Neutrophil (primary cell): ENCODE measurements around the gene LRRC63.

Experiments
- H3K27ac ChIP-seq: fragments of 200-600 bp; sonication (generic); 2 replicates; pipeline ENCODE4 v1.5.1; 2016; ENCODE audit warnings: mild to moderate bottlenecking, moderate library complexity
- H3K27me3 ChIP-seq: fragments of 200-600 bp; sonication (generic); 2 replicates; pipeline ENCODE4 v1.6.0; 2016; ENCODE audit warnings: mild to moderate bottlenecking
- H3K36me3 ChIP-seq: fragments of 200-600 bp; sonication (generic); 2 replicates; pipeline ENCODE4 v1.5.1; 2017
- H3K4me1 ChIP-seq, 2 experiments: fragments of 200-600 bp in 1 of 2; sonication (generic) in 1 of 2; 1 replicate in 1 of 2; 2 replicates in 1 of 2; pipeline versions ENCODE4 v1.5.1 to v1.6.1; 2013 to 2016; ENCODE audit warnings: low read depth in 1 of 2, low read length in 1 of 2, mild to moderate bottlenecking in 1 of 2, moderate library complexity in 1 of 2; ENCODE audit not compliant: control insufficient read depth in 1 of 2, insufficient read depth in 1 of 2
- H3K4me3 ChIP-seq, 2 experiments: fragments of 200-600 bp in 1 of 2; sonication (generic) in 1 of 2; 1 replicate in 1 of 2; 2 replicates in 1 of 2; pipeline ENCODE4 v1.5.1; 2013 to 2016; ENCODE audit warnings: low read depth in 1 of 2, low read length in 1 of 2, mild to moderate bottlenecking in 1 of 2, moderate library complexity in 1 of 2
- H3K9me3 ChIP-seq: fragments of 200-600 bp; sonication (generic); 2 replicates; pipeline ENCODE4 v1.5.1; 2016
- TF ChIP-seq, protein P1 (sequence below): fragments of 200-600 bp; sonication (generic); IDR thresholded peaks from 2 replicates; pipeline ENCODE4 v1.5.1; 2016; ENCODE audit warnings: antibody characterized with exemption

The LRRC63 gene

GRCh38 chr13:46313432-46314257 is 101.9 kb downstream of the LRRC63 start:
- no peaks in the 10 kb centered on the region for H3K27me3 ChIP-seq
- no peaks in the 10 kb centered on the region for H3K9me3 ChIP-seq
- H3K27ac ChIP-seq, result peak overlapping the region; percentile 75

GRCh38 chr13:46314587-46314986 is 102.9 kb downstream of the LRRC63 start:
- Histone ChIP-seq H3K27ac (no peak overlapping the region), H3K36me3 (no peaks in the 10 kb centered on the region), H3K27me3 (no peaks in the 10 kb centered on the region), H3K9me3 (no peaks in the 10 kb centered on the region), H3K4me1 (peaks cover 30 to 32% of the 10 kb centered on the region in 2 experiments), H3K4me3 (no peak overlapping the region)
- TF ChIP-seq, protein P1, sequence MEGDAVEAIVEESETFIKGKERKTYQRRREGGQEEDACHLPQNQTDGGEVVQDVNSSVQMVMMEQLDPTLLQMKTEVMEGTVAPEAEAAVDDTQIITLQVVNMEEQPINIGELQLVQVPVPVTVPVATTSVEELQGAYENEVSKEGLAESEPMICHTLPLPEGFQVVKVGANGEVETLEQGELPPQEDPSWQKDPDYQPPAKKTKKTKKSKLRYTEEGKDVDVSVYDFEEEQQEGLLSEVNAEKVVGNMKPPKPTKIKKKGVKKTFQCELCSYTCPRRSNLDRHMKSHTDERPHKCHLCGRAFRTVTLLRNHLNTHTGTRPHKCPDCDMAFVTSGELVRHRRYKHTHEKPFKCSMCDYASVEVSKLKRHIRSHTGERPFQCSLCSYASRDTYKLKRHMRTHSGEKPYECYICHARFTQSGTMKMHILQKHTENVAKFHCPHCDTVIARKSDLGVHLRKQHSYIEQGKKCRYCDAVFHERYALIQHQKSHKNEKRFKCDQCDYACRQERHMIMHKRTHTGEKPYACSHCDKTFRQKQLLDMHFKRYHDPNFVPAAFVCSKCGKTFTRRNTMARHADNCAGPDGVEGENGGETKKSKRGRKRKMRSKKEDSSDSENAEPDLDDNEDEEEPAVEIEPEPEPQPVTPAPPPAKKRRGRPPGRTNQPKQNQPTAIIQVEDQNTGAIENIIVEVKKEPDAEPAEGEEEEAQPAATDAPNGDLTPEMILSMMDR, result no peak

More at GRCh38 chr13:46313432-46314257, 101.9 kb downstream of the LRRC63 start:
- Histone ChIP-seq H3K4me1 (peaks cover 20 to 22% of the 10 kb centered on the region in 2 experiments), H3K4me3 (no peak overlapping the region), H3K36me3 (no peaks in the 10 kb centered on the region)
- TF ChIP-seq, protein P1, result no peak

DNA sequence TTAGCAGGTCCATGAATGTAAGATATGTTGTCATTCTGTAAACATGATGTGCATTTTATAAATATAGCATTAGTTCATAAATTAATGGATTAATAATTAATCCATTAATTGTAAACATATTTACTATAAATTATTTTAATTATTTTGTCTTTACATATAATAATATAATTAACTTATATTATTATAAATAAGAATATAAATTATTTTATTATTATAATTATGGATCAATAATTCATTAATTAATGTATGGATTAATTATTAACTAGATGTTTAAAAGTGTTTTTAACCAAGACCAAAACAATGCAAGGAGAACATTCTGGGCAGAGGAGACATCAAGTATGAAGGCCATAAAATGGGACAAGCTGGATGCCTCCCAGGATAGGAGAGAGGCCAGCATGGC is 103.3 kb downstream of the LRRC63 start:
- Histone ChIP-seq H3K27ac (no peak overlapping the region), H3K36me3 (no peaks in the 10 kb centered on the region), H3K4me1 (peaks cover 34 to 36% of the 10 kb centered on the region in 2 experiments), H3K4me3 (no peak overlapping the region), H3K9me3 (no peaks in the 10 kb centered on the region), H3K27me3 (no peaks in the 10 kb centered on the region)
- TF ChIP-seq, protein P1, result no peak

GRCh38 chr13:46315491-46316075 is 103.9 kb downstream of the LRRC63 start:
- Histone ChIP-seq H3K36me3 (no peaks in the 10 kb centered on the region), H3K27ac (no peak overlapping the region), H3K4me3 (no peak overlapping the region), H3K9me3 (no peaks in the 10 kb centered on the region), H3K27me3 (no peaks in the 10 kb centered on the region), H3K4me1 (peaks cover 39 to 40% of the 10 kb centered on the region in 2 experiments)
- TF ChIP-seq, protein P1, result no peak

GRCh38 chr13:46317120-46317519 is 105.4 kb downstream of the LRRC63 start:
- no peaks in the 10 kb centered on the region for H3K36me3 ChIP-seq
- TF ChIP-seq, protein P1, result no peak
- no peaks in the 10 kb centered on the region for H3K27me3 ChIP-seq
- no peak overlapping the region for H3K4me3 ChIP-seq
- H3K9me3 ChIP-seq, result no peaks in the 10 kb centered on the region
- peaks cover 51 to 52% of the 10 kb centered on the region in 2 experiments for H3K4me1 ChIP-seq
- no peak overlapping the region for H3K27ac ChIP-seq
